SU-DHL-6 (cell line): ENCODE results near the gene BNC2.

ENCODE experiments used
- EZH2phosphoT487 ChIP-seq: fragments of 200-600 bp; sonication (generic), shearing (Covaris generic); conservative IDR thresholded peaks from 2 replicates; pipeline ENCODE4 v1.6.1; 2018; ENCODE audit warnings: mild to moderate bottlenecking, antibody characterized with exemption, low read length, moderate library complexity, mixed read lengths
- TF ChIP-seq, protein P1 (sequence below): fragments of 200-600 bp; sonication (generic); IDR thresholded peaks from one replicate; pipeline ENCODE4 v1.5.1; 2017; ENCODE audit warnings: antibody characterized with exemption, mild to moderate bottlenecking, low read length, moderate library complexity; ENCODE audit not compliant: insufficient read depth, poor library complexity, severe bottlenecking

DNA sequence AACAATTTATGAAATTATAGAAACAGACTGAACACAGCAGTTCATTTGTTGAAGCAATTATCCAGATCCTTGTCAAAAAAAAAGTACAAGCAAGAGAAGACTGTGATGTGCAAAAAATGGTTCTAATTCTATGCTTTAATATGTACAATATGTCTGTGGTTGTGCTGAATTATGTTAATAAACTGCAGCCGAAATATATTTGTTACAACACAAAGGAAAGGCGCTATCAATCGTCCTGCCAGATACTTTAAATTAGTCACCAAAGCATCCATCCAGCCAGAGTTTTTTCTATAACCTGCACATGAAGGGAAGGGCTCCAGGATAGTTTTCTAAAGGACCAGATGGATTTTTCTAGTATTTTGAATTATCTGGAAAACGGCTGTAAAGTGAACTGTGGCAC, 259.5 kb downstream of the BNC2 start:
- TF ChIP-seq, protein P1, sequence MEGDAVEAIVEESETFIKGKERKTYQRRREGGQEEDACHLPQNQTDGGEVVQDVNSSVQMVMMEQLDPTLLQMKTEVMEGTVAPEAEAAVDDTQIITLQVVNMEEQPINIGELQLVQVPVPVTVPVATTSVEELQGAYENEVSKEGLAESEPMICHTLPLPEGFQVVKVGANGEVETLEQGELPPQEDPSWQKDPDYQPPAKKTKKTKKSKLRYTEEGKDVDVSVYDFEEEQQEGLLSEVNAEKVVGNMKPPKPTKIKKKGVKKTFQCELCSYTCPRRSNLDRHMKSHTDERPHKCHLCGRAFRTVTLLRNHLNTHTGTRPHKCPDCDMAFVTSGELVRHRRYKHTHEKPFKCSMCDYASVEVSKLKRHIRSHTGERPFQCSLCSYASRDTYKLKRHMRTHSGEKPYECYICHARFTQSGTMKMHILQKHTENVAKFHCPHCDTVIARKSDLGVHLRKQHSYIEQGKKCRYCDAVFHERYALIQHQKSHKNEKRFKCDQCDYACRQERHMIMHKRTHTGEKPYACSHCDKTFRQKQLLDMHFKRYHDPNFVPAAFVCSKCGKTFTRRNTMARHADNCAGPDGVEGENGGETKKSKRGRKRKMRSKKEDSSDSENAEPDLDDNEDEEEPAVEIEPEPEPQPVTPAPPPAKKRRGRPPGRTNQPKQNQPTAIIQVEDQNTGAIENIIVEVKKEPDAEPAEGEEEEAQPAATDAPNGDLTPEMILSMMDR = no peak
- no peak for TF ChIP-seq EZH2phosphoT487
